Vagina (tissue), 2 donors: Measurements from ENCODE around the gene HSBP1. TPM values are rescaled to one million over a fixed set of nuclear protein-coding genes. Genes with fewer than 3 reads are reported as not detected.

Source experiments
- DNase-seq, 2 donors: peaks; one replicate each; pipeline ENCODE4 v3.0.0-alpha.2; 2017; ENCODE audit errors: extremely low spot score in 2 of 2
- H3K27ac ChIP-seq: fragments of 200-600 bp; sonication (generic); one replicate; pipeline ENCODE4 v1.5.1; 2019
- H3K27me3 ChIP-seq: fragments of 200-600 bp; sonication (generic); one replicate; pipeline ENCODE4 v1.5.1; 2019
- H3K36me3 ChIP-seq, 2 donors: fragments of 200-600 bp; sonication (generic); one replicate each; pipeline ENCODE4 v1.5.1; 2017 to 2019
- H3K4me1 ChIP-seq: fragments of 200-600 bp; sonication (generic); one replicate; pipeline ENCODE4 v1.5.1; 2019
- H3K4me3 ChIP-seq, 2 donors: fragments of 200-600 bp; sonication (generic); 1 replicate in 1 of 2; 2 replicates in 1 of 2; pipeline ENCODE4 v1.5.1; 2016 to 2019
- H3K9me3 ChIP-seq: fragments of 200-600 bp; sonication (generic); one replicate; pipeline ENCODE4 v1.5.1; 2019
- POLR2A ChIP-seq, 2 donors: fragments of 450-650 bp; IDR thresholded peaks; one replicate each; pipeline ENCODE4 v1.6.1; 2017; ENCODE audit warnings: antibody characterized with exemption in 2 of 2, mild to moderate bottlenecking in 2 of 2, moderate library complexity in 2 of 2
- POLR2AphosphoS5 ChIP-seq, 2 donors: sonication (generic); formaldehyde crosslinking; IDR thresholded peaks; one replicate each; pipeline ENCODE4 v1.9.0; 2017; ENCODE audit warnings: antibody characterized with exemption in 2 of 2, mild to moderate bottlenecking in 2 of 2, low read depth in 1 of 2; ENCODE audit not compliant: insufficient read depth in 1 of 2
- intact Hi-C: fragments of 100-400 bp; cut with DNase I; formaldehyde crosslinking; loops from one replicate; pipeline ENCODE4 v1.15.1; 2023
- total RNA-seq: library from RNA; depleted of rRNA; stranded (reverse); fragments of >200 nt; gene quantifications from one replicate; pipeline ENCODE4 v1.2.3, GENCODE V29; 2016
- TF ChIP-seq, protein P1 (sequence below), 3 experiments: fragments of 450-650 bp in 2 of 3; fragments of 200-600 bp in 1 of 3; sonication (generic) in 1 of 3; IDR thresholded peaks; one replicate each; pipeline ENCODE4 v1.5.1; 2017 to 2019; ENCODE audit warnings: antibody characterized with exemption in 3 of 3, mild to moderate bottlenecking in 2 of 3, moderate library complexity in 2 of 3

Gene HSBP1
- total RNA-seq, 1 donor from 2014 or later, result 14.2 TPM

DNA sequence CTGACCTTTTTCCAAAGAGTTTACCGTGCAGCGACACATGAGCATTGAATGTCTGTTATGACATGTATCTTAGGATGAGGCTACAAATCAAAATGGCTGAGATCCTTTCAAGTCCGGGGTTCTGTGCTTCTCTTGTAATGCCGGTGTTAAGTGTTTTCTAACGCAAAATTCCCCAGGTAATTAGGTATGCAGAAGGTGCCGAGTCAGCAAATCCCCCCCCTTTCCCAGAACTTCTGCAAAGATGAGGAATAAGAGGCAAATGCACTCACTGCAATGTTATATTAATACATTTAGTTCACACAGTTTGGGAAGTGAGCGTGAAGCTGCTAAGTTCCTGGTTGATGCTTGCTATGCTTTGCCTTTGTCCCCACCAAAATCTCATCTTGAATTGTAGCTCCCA, 54.9 kb downstream of the HSBP1 start:
- H3K36me3 ChIP-seq, result no peaks in the 10 kb centered on the region
- no peak for DNase-seq
- no peak overlapping the region for H3K27ac ChIP-seq
- H3K4me1 ChIP-seq, result no peaks in the 10 kb centered on the region
- intact Hi-C loops, result no loop called here
- no peak overlapping the region for H3K4me3 ChIP-seq
- H3K9me3 ChIP-seq, result no peaks in the 10 kb centered on the region
- TF ChIP-seq POLR2AphosphoS5 (IDR thresholded peaks at IDR 0.05; ENCODE audit: insufficient read depth in 1 of 2, low read depth in 1 of 2) (no peak), POLR2A (IDR thresholded peaks at IDR 0.05) (no peak)
- TF ChIP-seq, protein P1, sequence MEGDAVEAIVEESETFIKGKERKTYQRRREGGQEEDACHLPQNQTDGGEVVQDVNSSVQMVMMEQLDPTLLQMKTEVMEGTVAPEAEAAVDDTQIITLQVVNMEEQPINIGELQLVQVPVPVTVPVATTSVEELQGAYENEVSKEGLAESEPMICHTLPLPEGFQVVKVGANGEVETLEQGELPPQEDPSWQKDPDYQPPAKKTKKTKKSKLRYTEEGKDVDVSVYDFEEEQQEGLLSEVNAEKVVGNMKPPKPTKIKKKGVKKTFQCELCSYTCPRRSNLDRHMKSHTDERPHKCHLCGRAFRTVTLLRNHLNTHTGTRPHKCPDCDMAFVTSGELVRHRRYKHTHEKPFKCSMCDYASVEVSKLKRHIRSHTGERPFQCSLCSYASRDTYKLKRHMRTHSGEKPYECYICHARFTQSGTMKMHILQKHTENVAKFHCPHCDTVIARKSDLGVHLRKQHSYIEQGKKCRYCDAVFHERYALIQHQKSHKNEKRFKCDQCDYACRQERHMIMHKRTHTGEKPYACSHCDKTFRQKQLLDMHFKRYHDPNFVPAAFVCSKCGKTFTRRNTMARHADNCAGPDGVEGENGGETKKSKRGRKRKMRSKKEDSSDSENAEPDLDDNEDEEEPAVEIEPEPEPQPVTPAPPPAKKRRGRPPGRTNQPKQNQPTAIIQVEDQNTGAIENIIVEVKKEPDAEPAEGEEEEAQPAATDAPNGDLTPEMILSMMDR (IDR thresholded peaks at IDR 0.05), result no peak
- H3K27me3 ChIP-seq, result no peaks in the 10 kb centered on the region

DNA sequence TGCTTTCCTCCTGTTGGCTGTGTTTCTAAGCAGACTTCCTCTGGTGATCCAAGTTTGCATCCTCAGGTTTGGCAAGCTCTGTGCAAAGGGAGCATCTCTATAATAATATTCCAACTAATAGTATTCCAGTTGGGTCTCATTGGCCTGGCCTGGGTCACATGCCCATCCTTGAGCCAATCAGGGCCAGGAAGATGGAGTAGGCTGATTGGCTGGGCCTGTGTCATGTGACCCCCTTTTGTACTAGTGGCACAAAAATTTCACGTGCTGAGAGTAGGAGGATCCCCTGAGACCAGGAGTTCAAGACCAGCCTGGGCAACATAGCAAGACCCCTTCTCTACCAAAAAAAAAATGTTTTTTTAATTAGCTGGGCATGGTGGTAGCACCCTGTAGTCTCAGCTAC, 55.9 kb downstream of the HSBP1 start:
- Histone ChIP-seq H3K4me3 (no peak overlapping the region), H3K4me1 (no peaks in the 10 kb centered on the region), H3K27ac (no peak overlapping the region), H3K27me3 (no peaks in the 10 kb centered on the region), H3K9me3 (no peaks in the 10 kb centered on the region), H3K36me3 (no peaks in the 10 kb centered on the region)
- TF ChIP-seq POLR2AphosphoS5 (IDR thresholded peaks at IDR 0.05; ENCODE audit: insufficient read depth in 1 of 2, low read depth in 1 of 2) (no peak), POLR2A (IDR thresholded peaks at IDR 0.05) (no peak)
- TF ChIP-seq, protein P1 (IDR thresholded peaks at IDR 0.05), result no peak
- intact Hi-C loops, result no loop called here
- no peak for DNase-seq

Other genes starting within 250 kb of the HSBP1 start
- gene MLYCD, start 91.1 kb downstream of the HSBP1 start, total RNA-seq, result 8.8 TPM
- 6.4 TPM for gene OSGIN1, start 145.3 kb downstream of the HSBP1 start, total RNA-seq
- not detected for gene NECAB2, start 160.3 kb downstream of the HSBP1 start, total RNA-seq
- not detected for gene SLC38A8, start 234.8 kb downstream of the HSBP1 start, total RNA-seq